HG03457 (cell line): ENCODE measurements around the gene MTHFD1L.

Experiments
- ATAC-seq: cut with Tn5 transposase; IDR thresholded peaks from one replicate; pipeline ENCODE4 v1.9.1; 2021; ENCODE audit warnings: moderate number of reproducible peaks; ENCODE audit not compliant: unreplicated experiment

Gene MTHFD1L

GRCh38 chr6:150897400-150897943, 32.0 kb downstream of the MTHFD1L start:
- ATAC-seq = no peak

GRCh38 chr6:150898399-150899170, 33.1 kb downstream of the MTHFD1L start:
- no peak for ATAC-seq

GRCh38 chr6:150899231-150899630, 33.7 kb downstream of the MTHFD1L start:
- ATAC-seq = no peak

- ATAC-seq = no peak
These were observed 34.5 kb downstream of the MTHFD1L start for GRCh38 chr6:150900049-150900448.

GRCh38 chr6:150902142-150902776, 36.8 kb downstream of the MTHFD1L start:
- no peak for ATAC-seq

GRCh38 chr6:150905769-150906168, 40.3 kb downstream of the MTHFD1L start:
- ATAC-seq = no peak

- no peak for ATAC-seq
These were observed 41.3 kb downstream of the MTHFD1L start for GRCh38 chr6:150906641-150907326.

- no peak for ATAC-seq
These were observed 41.9 kb downstream of the MTHFD1L start for GRCh38 chr6:150907383-150907782.

- ATAC-seq = no peak
These were observed 43.4 kb downstream of the MTHFD1L start for GRCh38 chr6:150908901-150909300.

GRCh38 chr6:150910561-150910960, 45.1 kb downstream of the MTHFD1L start:
- ATAC-seq = no peak

- ATAC-seq = no peak
These were observed 48.9 kb downstream of the MTHFD1L start for GRCh38 chr6:150914372-150914771.

GRCh38 chr6:150915131-150915879, 49.8 kb downstream of the MTHFD1L start:
- no peak for ATAC-seq

- ATAC-seq = no peak
These were observed 50.4 kb downstream of the MTHFD1L start for GRCh38 chr6:150915880-150916265.

GRCh38 chr6:150919938-150920337, 54.4 kb downstream of the MTHFD1L start:
- ATAC-seq = no peak

- no peak for ATAC-seq
These were observed 56.6 kb downstream of the MTHFD1L start for GRCh38 chr6:150922137-150922536.

GRCh38 chr6:150924808-150925589, 59.5 kb downstream of the MTHFD1L start:
- no peak for ATAC-seq

GRCh38 chr6:150925590-150925928, 60.1 kb downstream of the MTHFD1L start:
- no peak for ATAC-seq

- ATAC-seq = no peak
These were observed 60.5 kb downstream of the MTHFD1L start for GRCh38 chr6:150925976-150926375.

GRCh38 chr6:150928882-150929281, 63.4 kb downstream of the MTHFD1L start:
- no peak for ATAC-seq

GRCh38 chr6:150929416-150929815, 63.9 kb downstream of the MTHFD1L start:
- ATAC-seq = no peak
